Bronchial epithelial cell (primary cell): Measurements from ENCODE around the gene WFDC1. TPM values are rescaled to one million over a fixed set of nuclear protein-coding genes. Genes with fewer than 3 reads are reported as not detected.

ENCODE experiments used
- DNase-seq: peaks from one replicate; pipeline ENCODE4 v3.0.0-alpha.2; 2010; ENCODE audit warnings: low read depth
- FAIRE-seq: peaks from 2 replicates; lab custom pipeline; 2011; peaks lifted over from hg19 to GRCh38; lab: Jason Lieb, UNC
- H3K27me3 ChIP-seq: 2 replicates; pipeline ENCODE4 v1.5.1; 2011; ENCODE audit warnings: low read length; ENCODE audit not compliant: control insufficient read depth, insufficient read depth
- H3K36me3 ChIP-seq: 2 replicates; pipeline ENCODE4 v1.5.1; 2011; ENCODE audit warnings: low read length; ENCODE audit not compliant: control insufficient read depth, insufficient read depth
- H3K4me3 ChIP-seq: 2 replicates; pipeline ENCODE4 v1.5.1; 2011; ENCODE audit warnings: mild to moderate bottlenecking, low read depth, low read length, control low read depth
- CTCF ChIP-seq: IDR thresholded peaks from 2 replicates; pipeline ENCODE4 v1.5.1; 2011; ENCODE audit warnings: mild to moderate bottlenecking, moderate library complexity, low read length, control low read depth, inconsistent platforms; ENCODE audit not compliant: insufficient read depth, severe bottlenecking
- total RNA-seq: library from RNA; depleted of rRNA; stranded (reverse); fragments of >200 nt; gene quantifications from 2 replicates; pipeline ENCODE4 v1.2.1, GENCODE V29; 2014

WFDC1 gene
- total RNA-seq, 1 donor from 2014 or later = not detected

GRCh38 chr16:84312783-84313382 is 18.2 kb downstream of the WFDC1 start:
- peaks cover 7% of the 10 kb centered on the region for H3K27me3 ChIP-seq
- TF ChIP-seq CTCF = no peak
- FAIRE-seq (no peak), DNase-seq (no peak)
- no peak overlapping the region for H3K4me3 ChIP-seq
- H3K36me3 ChIP-seq = no peaks in the 10 kb centered on the region

GRCh38 chr16:84313921-84314320 is 19.2 kb downstream of the WFDC1 start:
- no peak for DNase-seq
- TF ChIP-seq CTCF = no peak
- Histone ChIP-seq H3K36me3 (no peaks in the 10 kb centered on the region), H3K4me3 (no peak overlapping the region), H3K27me3 (peaks cover 7% of the 10 kb centered on the region)
- FAIRE-seq = peak; percentile 66

DNA sequence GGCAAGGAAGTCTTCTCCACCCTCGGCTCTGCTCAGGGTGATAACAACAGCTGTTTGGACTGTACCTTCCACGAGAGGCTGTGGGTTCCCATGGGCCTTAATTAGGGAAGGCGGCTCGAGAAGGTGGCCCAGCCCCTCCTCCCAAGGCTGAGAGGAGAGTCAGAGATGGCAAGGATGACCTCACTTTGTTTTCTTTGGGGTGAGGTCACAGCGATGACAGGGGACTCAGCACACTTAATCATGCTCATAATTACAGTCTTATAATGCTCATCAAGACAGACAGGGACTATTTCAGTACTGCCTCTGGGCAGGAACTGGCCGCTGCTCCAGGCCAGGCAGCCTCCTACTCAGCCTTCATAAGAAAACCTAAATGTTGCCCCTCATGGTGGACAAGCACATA is 19.7 kb downstream of the WFDC1 start:
- no peak for TF ChIP-seq CTCF
- Histone ChIP-seq H3K27me3 (peaks cover 7% of the 10 kb centered on the region), H3K4me3 (no peak overlapping the region), H3K36me3 (no peaks in the 10 kb centered on the region)
- no peak for FAIRE-seq
- peak; percentile 15 for DNase-seq

- FAIRE-seq = peak; percentile 64
These were observed 20.1 kb downstream of the WFDC1 start for GRCh38 chr16:84314814-84315213.

GRCh38 chr16:84315422-84315821 is 20.7 kb downstream of the WFDC1 start:
- no peak overlapping the region for H3K4me3 ChIP-seq
- DNase-seq (peak; percentile 56), FAIRE-seq (peak; percentile 40)
- TF ChIP-seq CTCF = peak; percentile 8
- no peaks in the 10 kb centered on the region for H3K36me3 ChIP-seq
- peaks cover 7% of the 10 kb centered on the region for H3K27me3 ChIP-seq

More at GRCh38 chr16:84314814-84315213, 20.1 kb downstream of the WFDC1 start:
- no peak for TF ChIP-seq CTCF
- no peaks in the 10 kb centered on the region for H3K36me3 ChIP-seq
- no peak overlapping the region for H3K4me3 ChIP-seq
- DNase-seq = no peak
- peaks cover 7% of the 10 kb centered on the region for H3K27me3 ChIP-seq
